Tibial nerve (tissue), 4 donors: ENCODE results near the gene CEP20. TPM values are rescaled to one million over a fixed set of nuclear protein-coding genes. Genes with fewer than 3 reads are reported as not detected.

Source experiments
- DNase-seq, 2 donors: peaks; one replicate each; pipeline ENCODE4 v3.0.0-alpha.2; 2019; ENCODE audit warnings: low spot score in 2 of 2
- H3K27ac ChIP-seq, 4 donors: fragments of 200-600 bp; sonication (generic) in 3 of 4; one replicate each; pipeline ENCODE4 v1.5.1; 2017 to 2019; ENCODE audit warnings: mild to moderate bottlenecking in 1 of 4
- H3K27me3 ChIP-seq, 2 donors: fragments of 200-600 bp; sonication (generic) in 1 of 2; one replicate each; pipeline versions ENCODE4 v1.5.1 to v1.6.0; 2017 to 2019
- H3K36me3 ChIP-seq, 3 donors: fragments of 200-600 bp; sonication (generic); one replicate each; pipeline ENCODE4 v1.5.1; 2018 to 2019
- H3K4me1 ChIP-seq, 4 donors: fragments of 200-600 bp; sonication (generic) in 3 of 4; one replicate each; pipeline ENCODE4 v1.5.1; 2017 to 2019
- H3K4me3 ChIP-seq, 4 donors: fragments of 200-600 bp; sonication (generic) in 3 of 4; one replicate each; pipeline ENCODE4 v1.5.1; 2017 to 2019; ENCODE audit warnings: mild to moderate bottlenecking in 1 of 4, moderate library complexity in 1 of 4
- H3K9me3 ChIP-seq, 4 donors: fragments of 200-600 bp; sonication (generic) in 3 of 4; one replicate each; pipeline ENCODE4 v1.5.1; 2017 to 2019
- CTCF ChIP-seq, 5 experiments: fragments of 200-600 bp in 3 of 5; fragments of 450-650 bp in 2 of 5; sonication (generic) in 3 of 5; IDR thresholded peaks; one replicate each; pipeline ENCODE4 v1.5.1; 2016 to 2019; ENCODE audit warnings: antibody characterized with exemption in 5 of 5, mild to moderate bottlenecking in 3 of 5, moderate library complexity in 2 of 5
- EP300 ChIP-seq, 2 donors: sonication (generic); formaldehyde crosslinking; IDR thresholded peaks; one replicate each; pipeline ENCODE4 v1.6.1; 2017; ENCODE audit warnings: antibody characterized with exemption in 2 of 2, mild to moderate bottlenecking in 1 of 2
- POLR2A ChIP-seq, 2 donors: fragments of 450-650 bp; IDR thresholded peaks; one replicate each; pipeline ENCODE4 v1.6.1; 2017; ENCODE audit warnings: antibody characterized with exemption in 2 of 2, mild to moderate bottlenecking in 2 of 2, moderate library complexity in 2 of 2
- WGBS, 2 donors: methylation state at CpG; one replicate each; pipeline ENCODE4 v1.1.5; 2018; 5-methylcytosine and 5-hydroxymethylcytosine counted together
- total RNA-seq, 4 donors: library from RNA; depleted of rRNA; stranded (reverse); fragments of >200 nt; gene quantifications; one replicate each; pipeline ENCODE4 v1.1.0, GENCODE V29; 2016

CEP20 gene
- total RNA-seq, 4 donors from 2014 or later: 23.7 to 42.0 (median 25.0) TPM

GRCh38 chr16:15880434-15881308 lies 7.7 kb downstream of the CEP20 start:
- 74 to 79% methylated on average over 5 of the region's 5 CpGs for WGBS, 2 donors
- Histone ChIP-seq H3K4me1 (peaks cover 0 to 18% (median 0%) of the 10 kb centered on the region in 4 donors), H3K27ac (peak overlapping the region in 1 of 4 donors; percentile 56), H3K9me3 (no peaks in the 10 kb centered on the region), H3K4me3 (no peak overlapping the region), H3K27me3 (no peaks in the 10 kb centered on the region), H3K36me3 (peaks cover 0 to 50% (median 7%) of the 10 kb centered on the region in 3 donors)
- DNase-seq: no peak
- TF ChIP-seq POLR2A (IDR thresholded peaks at IDR 0.05): no peak
- no peak for TF ChIP-seq EP300 (IDR thresholded peaks at IDR 0.05)
- no peak for TF ChIP-seq CTCF (IDR thresholded peaks at IDR 0.05)

GRCh38 chr16:15879255-15879811 lies 9.1 kb downstream of the CEP20 start:
- DNase-seq: no peak
- Histone ChIP-seq H3K36me3 (peaks cover 0 to 53% (median 7%) of the 10 kb centered on the region in 3 donors), H3K4me1 (peaks cover 0 to 25% (median 0%) of the 10 kb centered on the region in 4 donors), H3K27me3 (no peaks in the 10 kb centered on the region), H3K9me3 (no peaks in the 10 kb centered on the region), H3K27ac (peak overlapping the region in 3 of 4 donors; percentile 41 to 65 (median 51)), H3K4me3 (no peak overlapping the region)
- TF ChIP-seq EP300 (IDR thresholded peaks at IDR 0.05) (no peak), POLR2A (IDR thresholded peaks at IDR 0.05) (no peak), CTCF (IDR thresholded peaks at IDR 0.05) (no peak)
- 59 to 69% methylated on average over 2 of the region's 2 CpGs for WGBS, 2 donors

- H3K36me3 ChIP-seq: peaks cover 0 to 41% (median 0%) of the 10 kb centered on the region in 3 donors
- DNase-seq: no peak
- 86 to 96% methylated on average over 5 of the region's 5 CpGs for WGBS, 2 donors
- no peak overlapping the region for H3K27ac ChIP-seq
- H3K9me3 ChIP-seq: no peaks in the 10 kb centered on the region
- H3K4me1 ChIP-seq: peaks cover 0 to 25% (median 0%) of the 10 kb centered on the region in 4 donors
- H3K27me3 ChIP-seq: no peaks in the 10 kb centered on the region
- no peak for TF ChIP-seq POLR2A (IDR thresholded peaks at IDR 0.05)
- no peak for TF ChIP-seq CTCF (IDR thresholded peaks at IDR 0.05)
- TF ChIP-seq EP300 (IDR thresholded peaks at IDR 0.05): no peak
- H3K4me3 ChIP-seq: no peak overlapping the region
Observed at GRCh38 chr16:15876503-15876902, 11.9 kb downstream of the CEP20 start.

GRCh38 chr16:15874745-15875314 lies 13.6 kb downstream of the CEP20 start:
- Histone ChIP-seq H3K4me3 (no peak overlapping the region), H3K9me3 (no peaks in the 10 kb centered on the region), H3K4me1 (peaks cover 0 to 17% (median 0%) of the 10 kb centered on the region in 4 donors), H3K27ac (peak overlapping the region in 1 of 4 donors; percentile 36), H3K36me3 (peaks cover 0 to 56% (median 0%) of the 10 kb centered on the region in 3 donors), H3K27me3 (no peaks in the 10 kb centered on the region)
- WGBS, 2 donors: 39% methylated on average over 7 of the region's 7 CpGs
- no peak for TF ChIP-seq POLR2A (IDR thresholded peaks at IDR 0.05)
- TF ChIP-seq EP300 (IDR thresholded peaks at IDR 0.05): no peak
- TF ChIP-seq CTCF (IDR thresholded peaks at IDR 0.05): peak; percentile 49 to 63 (median 58)
- peak; percentile 35 to 61 for DNase-seq
